RWPE1 (cell line): Measurements from ENCODE around the gene RAPGEF5.

Experiments
- CTCF ChIA-PET: fragments of 350-600 bp; sonication (Branson Sonifier 250); formaldehyde crosslinking; extraction: SDS; loops from one replicate; lab custom pipeline; 2021; lab: Yijun Ruan, JAX
- POLR2A ChIA-PET: fragments of 400-600 bp; formaldehyde crosslinking; extraction: SDS; loops from one replicate; lab custom pipeline; 2020; ENCODE audit warnings: antibody characterized with exemption; ENCODE audit not compliant: low non-redundant PET; lab: Yijun Ruan, JAX
- DNase-seq: peaks from one replicate; pipeline ENCODE4 v3.0.0; 2012; ENCODE audit warnings: low spot score
- H3K27ac ChIP-seq: fragments of 450-650 bp; 2 replicates; pipeline ENCODE4 v1.5.1; 2017
- TF ChIP-seq, protein P1 (sequence below): fragments of 450-650 bp; conservative IDR thresholded peaks from 2 replicates; pipeline ENCODE4 v1.5.1; 2017; ENCODE audit warnings: low read depth, mild to moderate bottlenecking

RAPGEF5 gene

DNA sequence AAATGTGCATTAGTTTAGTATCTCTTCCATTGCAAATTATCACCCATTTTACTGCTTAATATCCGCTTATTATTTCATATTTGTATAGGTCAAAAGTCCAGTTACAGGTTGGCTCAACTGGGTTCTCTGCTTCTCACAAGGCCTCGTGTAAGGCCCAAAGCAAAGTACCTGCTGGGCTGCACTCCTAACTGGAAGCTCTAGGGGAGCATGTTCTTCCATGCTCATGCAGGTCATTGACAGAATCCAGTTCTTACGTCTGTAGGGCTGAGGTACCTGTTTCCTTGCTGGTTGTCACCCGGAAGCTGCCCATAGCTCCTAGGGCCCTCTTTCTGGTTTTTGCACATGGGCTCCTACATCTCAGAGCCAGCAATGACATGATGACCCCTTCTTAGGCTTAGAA, 79.6 kb downstream of the RAPGEF5 start:
- ChIA-PET POLR2A (no interaction called here), CTCF (no interaction called here)
- DNase-seq: no peak

DNA sequence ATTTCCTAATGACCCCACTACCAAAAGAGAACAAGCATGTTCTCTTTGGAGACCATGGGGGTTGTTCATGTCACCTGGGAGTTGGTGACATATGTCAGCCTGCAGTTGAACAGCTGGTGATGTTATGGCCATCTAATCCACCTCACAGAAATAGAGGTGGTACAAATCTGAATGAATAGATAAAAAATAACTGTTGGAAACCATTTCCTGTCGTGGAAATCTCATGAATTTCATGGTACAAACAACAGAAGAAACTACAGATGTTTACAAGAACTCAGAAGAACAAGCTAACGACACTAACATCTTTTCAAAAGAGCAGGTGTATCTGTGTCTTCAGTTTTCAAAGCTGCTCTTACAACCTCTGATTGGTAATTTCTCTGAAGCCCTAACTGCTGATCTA, 81.3 kb downstream of the RAPGEF5 start:
- no peak for DNase-seq
- H3K27ac ChIP-seq: no peak overlapping the region
- CTCF ChIA-PET: interaction anchor here (0.5 kb wide), 1 partner anchor 14 kb away, joined by 3 read pairs; no protein-coding TSS in a partner anchor
- TF ChIP-seq, protein P1, sequence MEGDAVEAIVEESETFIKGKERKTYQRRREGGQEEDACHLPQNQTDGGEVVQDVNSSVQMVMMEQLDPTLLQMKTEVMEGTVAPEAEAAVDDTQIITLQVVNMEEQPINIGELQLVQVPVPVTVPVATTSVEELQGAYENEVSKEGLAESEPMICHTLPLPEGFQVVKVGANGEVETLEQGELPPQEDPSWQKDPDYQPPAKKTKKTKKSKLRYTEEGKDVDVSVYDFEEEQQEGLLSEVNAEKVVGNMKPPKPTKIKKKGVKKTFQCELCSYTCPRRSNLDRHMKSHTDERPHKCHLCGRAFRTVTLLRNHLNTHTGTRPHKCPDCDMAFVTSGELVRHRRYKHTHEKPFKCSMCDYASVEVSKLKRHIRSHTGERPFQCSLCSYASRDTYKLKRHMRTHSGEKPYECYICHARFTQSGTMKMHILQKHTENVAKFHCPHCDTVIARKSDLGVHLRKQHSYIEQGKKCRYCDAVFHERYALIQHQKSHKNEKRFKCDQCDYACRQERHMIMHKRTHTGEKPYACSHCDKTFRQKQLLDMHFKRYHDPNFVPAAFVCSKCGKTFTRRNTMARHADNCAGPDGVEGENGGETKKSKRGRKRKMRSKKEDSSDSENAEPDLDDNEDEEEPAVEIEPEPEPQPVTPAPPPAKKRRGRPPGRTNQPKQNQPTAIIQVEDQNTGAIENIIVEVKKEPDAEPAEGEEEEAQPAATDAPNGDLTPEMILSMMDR: no peak
- POLR2A ChIA-PET: no interaction called here

More for the DNA sequence above, 79.6 kb downstream of the RAPGEF5 start:
- TF ChIP-seq, protein P1: no peak
- H3K27ac ChIP-seq: no peak overlapping the region

DNA sequence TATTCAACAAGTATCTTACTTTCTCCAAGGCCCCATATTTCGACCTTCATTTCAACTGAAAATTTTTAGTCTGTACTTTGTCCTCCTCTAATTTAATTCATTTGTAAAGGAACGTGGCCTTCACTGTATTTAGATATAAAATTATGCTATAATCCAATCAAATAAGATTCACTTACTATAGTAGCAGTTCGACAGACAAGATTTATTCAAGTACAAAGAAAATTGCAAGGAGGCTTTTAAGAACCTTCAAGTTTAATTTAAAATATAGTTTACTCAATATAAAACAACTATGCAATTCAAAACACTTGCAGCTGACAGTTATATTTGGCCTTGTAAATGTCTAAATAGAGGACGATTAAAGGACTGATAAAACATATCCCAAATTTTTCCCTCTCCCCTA, 85.6 kb downstream of the RAPGEF5 start:
- no peak overlapping the region for H3K27ac ChIP-seq
- DNase-seq: no peak
- TF ChIP-seq, protein P1: no peak
- ChIA-PET CTCF (no interaction called here), POLR2A (no interaction called here)

DNA sequence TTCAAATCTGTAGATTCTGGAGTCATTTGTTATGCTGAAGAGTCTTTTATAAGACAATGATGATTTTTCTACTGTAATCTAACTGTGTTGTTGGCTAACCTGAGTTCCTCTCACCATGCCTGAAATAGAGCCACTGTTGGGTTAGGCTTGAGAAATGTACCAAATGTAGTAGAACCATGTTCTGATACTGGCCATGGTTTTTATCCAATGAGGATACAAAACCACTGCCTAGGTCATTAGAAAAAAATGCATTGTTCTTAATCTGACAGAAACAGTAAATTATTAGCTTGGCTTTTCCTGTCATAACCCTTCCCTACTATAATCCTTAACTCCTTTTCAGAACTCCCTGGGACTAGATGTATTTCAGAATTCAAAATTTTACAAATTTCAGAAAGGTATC, 86.6 kb downstream of the RAPGEF5 start:
- ChIA-PET POLR2A (no interaction called here), CTCF (no interaction called here)
- DNase-seq: no peak
- no peak overlapping the region for H3K27ac ChIP-seq
- TF ChIP-seq, protein P1: no peak

DNA sequence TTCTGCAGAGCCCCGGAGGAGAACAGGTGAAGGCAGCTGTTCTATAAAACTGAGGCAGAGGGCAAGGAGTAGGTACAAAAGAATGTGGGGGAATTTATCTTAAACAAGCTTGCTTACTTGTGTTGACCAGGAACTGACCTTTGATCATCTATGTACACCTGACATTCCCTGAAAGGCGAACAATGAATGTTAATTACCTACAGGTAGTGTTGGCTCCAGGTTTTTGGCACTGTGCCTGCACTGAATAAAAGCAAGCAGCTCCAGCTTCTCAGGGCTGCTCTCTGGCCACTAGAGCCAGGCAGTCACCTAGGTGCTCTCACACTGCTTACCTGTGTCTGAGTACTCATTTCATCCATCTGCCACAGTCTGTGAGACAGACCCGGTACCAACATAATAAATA, 87.0 kb downstream of the RAPGEF5 start:
- TF ChIP-seq, protein P1: no peak
- CTCF ChIA-PET: no interaction called here
- DNase-seq: no peak
- POLR2A ChIA-PET: no interaction called here
- H3K27ac ChIP-seq: no peak overlapping the region

DNA sequence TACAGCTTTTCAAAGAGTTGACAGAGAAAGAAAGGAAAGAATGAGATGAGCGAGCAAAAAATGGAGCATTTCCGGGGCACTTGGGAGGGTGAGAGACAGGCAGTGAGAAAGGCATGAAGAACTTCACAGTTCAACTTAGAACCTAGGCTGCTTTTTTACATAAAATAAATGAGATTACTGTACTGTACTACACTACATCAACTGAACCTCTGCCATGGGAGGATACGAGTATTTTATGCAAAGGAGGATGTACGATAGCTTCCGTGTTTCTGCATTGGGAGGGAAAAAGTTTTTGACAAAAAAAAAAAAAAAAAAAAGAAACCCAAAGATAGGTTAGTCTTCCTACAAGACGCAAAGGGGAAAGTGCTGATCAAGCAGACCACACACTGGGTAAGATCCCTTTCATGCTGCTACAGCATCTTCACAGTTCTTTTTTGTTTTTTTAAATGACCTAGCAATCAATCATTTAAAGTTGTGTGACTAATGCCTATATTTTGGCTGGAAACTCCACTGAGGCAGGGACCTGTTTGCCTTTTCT, 88.0 kb downstream of the RAPGEF5 start:
- no peak overlapping the region for H3K27ac ChIP-seq
- TF ChIP-seq, protein P1: no peak
- no peak for DNase-seq
- CTCF ChIA-PET: no interaction called here
- POLR2A ChIA-PET: no interaction called here
